ENCODE measurements around the gene PRR11. TPM values are rescaled to one million over a fixed set of nuclear protein-coding genes. Genes with fewer than 3 reads are reported as not detected.

The PRR11 gene
- total and polyA plus RNA-seq, 2 experiments from 2014 or later: 2.2 to 18.9 TPM

DNA sequence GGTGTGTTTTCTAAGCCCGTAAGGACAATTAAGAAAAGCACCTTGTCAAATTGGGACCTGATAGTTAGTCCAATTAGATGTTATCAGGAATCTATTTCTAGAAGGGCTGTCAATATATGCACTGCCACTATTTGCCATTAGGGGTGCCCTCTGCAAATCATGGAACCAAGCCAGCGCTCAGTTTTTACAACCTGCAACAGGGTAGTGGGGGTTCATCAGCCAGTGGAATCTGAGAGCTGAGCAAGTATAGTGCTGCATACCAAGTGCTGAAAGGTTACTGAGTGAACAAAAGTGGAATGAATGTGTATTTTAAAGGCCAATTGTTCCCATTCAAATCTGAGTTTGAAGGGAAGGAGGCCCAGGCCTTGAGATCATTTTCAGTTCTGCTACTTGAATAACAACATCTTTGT lies 10.4 kb downstream of the PRR11 start:
- Histone ChIP-seq H3K4me3 (no peak overlapping the region), H3K27ac (peak overlapping the region; percentile 81), H3K4me1 (ENCODE audit: low read depth) (peaks cover 6% of the 10 kb centered on the region), H3K36me3 (no peaks in the 10 kb centered on the region), H3K9me3 (ENCODE audit: low read depth) (no peaks in the 10 kb centered on the region), H3K27me3 (no peaks in the 10 kb centered on the region)
- TF ChIP-seq, protein P1, sequence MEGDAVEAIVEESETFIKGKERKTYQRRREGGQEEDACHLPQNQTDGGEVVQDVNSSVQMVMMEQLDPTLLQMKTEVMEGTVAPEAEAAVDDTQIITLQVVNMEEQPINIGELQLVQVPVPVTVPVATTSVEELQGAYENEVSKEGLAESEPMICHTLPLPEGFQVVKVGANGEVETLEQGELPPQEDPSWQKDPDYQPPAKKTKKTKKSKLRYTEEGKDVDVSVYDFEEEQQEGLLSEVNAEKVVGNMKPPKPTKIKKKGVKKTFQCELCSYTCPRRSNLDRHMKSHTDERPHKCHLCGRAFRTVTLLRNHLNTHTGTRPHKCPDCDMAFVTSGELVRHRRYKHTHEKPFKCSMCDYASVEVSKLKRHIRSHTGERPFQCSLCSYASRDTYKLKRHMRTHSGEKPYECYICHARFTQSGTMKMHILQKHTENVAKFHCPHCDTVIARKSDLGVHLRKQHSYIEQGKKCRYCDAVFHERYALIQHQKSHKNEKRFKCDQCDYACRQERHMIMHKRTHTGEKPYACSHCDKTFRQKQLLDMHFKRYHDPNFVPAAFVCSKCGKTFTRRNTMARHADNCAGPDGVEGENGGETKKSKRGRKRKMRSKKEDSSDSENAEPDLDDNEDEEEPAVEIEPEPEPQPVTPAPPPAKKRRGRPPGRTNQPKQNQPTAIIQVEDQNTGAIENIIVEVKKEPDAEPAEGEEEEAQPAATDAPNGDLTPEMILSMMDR (IDR thresholded peaks at IDR 0.05; ENCODE audit: low read depth, low read length): peak; percentile 62
- DNase-seq (ENCODE audit: low read depth in 1 of 2, low spot score in 1 of 2): peak; percentile 49 to 78

- Histone ChIP-seq H3K9me3 (ENCODE audit: low read depth) (no peaks in the 10 kb centered on the region), H3K36me3 (no peaks in the 10 kb centered on the region), H3K27me3 (no peaks in the 10 kb centered on the region), H3K4me1 (ENCODE audit: low read depth) (peaks cover 6% of the 10 kb centered on the region), H3K27ac (no peak overlapping the region), H3K4me3 (no peak overlapping the region)
- TF ChIP-seq, protein P1 (IDR thresholded peaks at IDR 0.05; ENCODE audit: low read depth, low read length): no peak
- DNase-seq (ENCODE audit: low read depth in 1 of 2, low spot score in 1 of 2): peak in 1 of 2 donors; percentile 35
These were observed 12.0 kb downstream of the PRR11 start for GRCh38 chr17:59167571-59168001.

DNA sequence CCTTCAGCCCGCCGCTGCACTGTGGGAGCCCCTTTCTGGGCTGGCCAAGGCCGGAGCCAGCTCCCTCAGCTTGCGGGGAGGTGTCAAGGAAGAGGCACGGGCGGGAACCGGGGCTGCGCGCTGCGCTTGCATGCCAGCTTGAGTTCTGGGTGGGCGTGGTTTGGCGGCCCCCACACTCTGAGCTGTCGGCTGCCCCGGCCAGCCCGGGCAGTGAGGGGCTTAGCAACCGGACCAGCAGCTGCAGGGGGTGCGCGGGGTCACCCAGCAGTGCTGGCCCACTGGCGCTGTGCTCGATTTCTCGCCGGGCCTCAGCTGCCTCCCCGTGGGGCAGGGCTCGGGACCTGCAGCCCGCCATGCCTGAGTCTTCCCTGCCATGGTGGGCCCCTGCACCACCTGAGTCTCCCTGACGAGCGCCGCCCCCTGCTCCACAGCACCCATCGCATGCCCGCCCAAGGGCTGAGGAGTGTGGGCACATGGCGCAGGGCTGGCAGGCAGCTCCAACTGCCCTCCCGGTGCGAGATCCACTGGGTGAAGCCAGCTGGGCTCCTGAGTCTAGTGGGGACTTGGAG lies 17.0 kb downstream of the PRR11 start:
- H3K4me1 ChIP-seq (ENCODE audit: low read depth): no peaks in the 10 kb centered on the region
- H3K36me3 ChIP-seq: no peaks in the 10 kb centered on the region
- no peak overlapping the region for H3K4me3 ChIP-seq
- no peak overlapping the region for H3K27ac ChIP-seq
- no peaks in the 10 kb centered on the region for H3K27me3 ChIP-seq
- no peak for DNase-seq (ENCODE audit: low read depth in 1 of 2, low spot score in 1 of 2)
- TF ChIP-seq, protein P1 (IDR thresholded peaks at IDR 0.05; ENCODE audit: low read depth, low read length): no peak
- H3K9me3 ChIP-seq (ENCODE audit: low read depth): no peaks in the 10 kb centered on the region

DNA sequence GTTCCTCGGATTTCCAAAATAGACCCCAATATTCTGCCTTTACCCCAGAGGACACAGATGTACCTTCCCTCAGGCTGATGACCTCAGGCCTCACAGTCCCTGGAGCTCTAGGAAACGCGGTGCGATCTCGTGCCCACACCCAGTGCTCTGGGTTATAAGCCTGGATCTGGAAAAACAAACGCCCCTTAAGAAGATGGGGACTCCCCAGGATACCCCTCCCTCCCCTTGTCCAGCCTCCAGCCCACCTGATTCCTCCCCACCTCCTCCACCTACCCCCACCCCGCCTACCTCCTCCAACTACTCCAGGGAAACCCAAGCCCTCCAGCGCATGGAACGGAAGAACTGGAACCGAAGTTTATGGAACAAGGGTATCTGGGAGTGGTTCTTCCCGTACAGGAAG lies 19.1 kb downstream of the PRR11 start:
- Histone ChIP-seq H3K27me3 (no peaks in the 10 kb centered on the region), H3K9me3 (ENCODE audit: low read depth) (no peaks in the 10 kb centered on the region), H3K4me1 (ENCODE audit: low read depth) (no peaks in the 10 kb centered on the region), H3K27ac (no peak overlapping the region), H3K36me3 (no peaks in the 10 kb centered on the region), H3K4me3 (no peak overlapping the region)
- no peak for DNase-seq (ENCODE audit: low read depth in 1 of 2, low spot score in 1 of 2)
- TF ChIP-seq, protein P1 (IDR thresholded peaks at IDR 0.05; ENCODE audit: low read depth, low read length): no peak

- Histone ChIP-seq H3K9me3 (ENCODE audit: low read depth) (no peaks in the 10 kb centered on the region), H3K27ac (no peak overlapping the region), H3K4me1 (ENCODE audit: low read depth) (no peaks in the 10 kb centered on the region), H3K4me3 (no peak overlapping the region), H3K27me3 (no peaks in the 10 kb centered on the region), H3K36me3 (no peaks in the 10 kb centered on the region)
- DNase-seq (ENCODE audit: low read depth in 1 of 2, low spot score in 1 of 2): no peak
- TF ChIP-seq, protein P1 (IDR thresholded peaks at IDR 0.05; ENCODE audit: low read depth, low read length): no peak
These were observed 19.5 kb downstream of the PRR11 start for GRCh38 chr17:59175076-59175475.

Measured in cardiac muscle cell (in vitro differentiated cells and primary cell).